Panc1 (cell line): ENCODE results near the gene SPTY2D1. TPM values are rescaled to one million over a fixed set of nuclear protein-coding genes. Genes with fewer than 3 reads are reported as not detected.

ENCODE experiments used
- ATAC-seq: fragments of 200-7000 bp; cut with Tn5 transposase; 2 replicates; pipeline ENCODE4 v1.9.1; 2020; ENCODE audit warnings: mild to moderate bottlenecking, moderate library complexity
- BruUV-seq: library from RNA; stranded (reverse); fragments of 400-500 nt; replicated peaks from 2 replicates; lab custom pipeline; 2021; lab: Mats Ljungman, UMichigan
- CTCF ChIA-PET: fragments of 300-600 bp; sonication (Branson Sonifier 250); formaldehyde crosslinking; loops from one replicate; lab custom pipeline; 2022; ENCODE audit warnings: antibody characterized with exemption; lab: Charles Lee
- POLR2A ChIA-PET: fragments of 300-600 bp; sonication (Branson Sonifier 250); formaldehyde crosslinking; loops from one replicate; lab custom pipeline; 2022; ENCODE audit warnings: antibody characterized with exemption; lab: Charles Lee
- DNase-seq: peaks from one replicate; pipeline ENCODE4 v3.0.0-alpha.2; 2010; ENCODE audit warnings: low read depth, low spot score
- H3K27ac ChIP-seq: 2 replicates; pipeline ENCODE4 v1.5.1; 2011; ENCODE audit warnings: mild to moderate bottlenecking, low read length, inconsistent platforms
- H3K27me3 ChIP-seq: fragments of 200-500 bp; sonication (Bioruptor generic); 2 replicates; pipeline ENCODE4 v1.6.0; 2014; ENCODE audit warnings: low read length, inconsistent platforms; ENCODE audit not compliant: control insufficient read depth, insufficient read depth
- H3K36me3 ChIP-seq: fragments of 200-500 bp; sonication (Bioruptor generic); 2 replicates; pipeline ENCODE4 v1.5.1; 2014; ENCODE audit warnings: inconsistent platforms, mild to moderate bottlenecking, low read length, moderate library complexity; ENCODE audit not compliant: control insufficient read depth, insufficient read depth
- H3K4me1 ChIP-seq: 2 replicates; pipeline ENCODE4 v1.5.1; 2011; ENCODE audit warnings: inconsistent platforms, mild to moderate bottlenecking, low read length, moderate library complexity; ENCODE audit not compliant: control insufficient read depth, insufficient read depth
- H3K4me3 ChIP-seq, 2 experiments: 2 replicates each; pipeline ENCODE4 v1.5.1; 2011 to 2012; ENCODE audit warnings: low read depth in 2 of 2, low read length in 2 of 2, mild to moderate bottlenecking in 2 of 2, inconsistent platforms in 1 of 2, moderate library complexity in 1 of 2
- H3K9me3 ChIP-seq: fragments of 200-500 bp; sonication (Bioruptor generic); 2 replicates; pipeline ENCODE4 v1.5.1; 2014; ENCODE audit warnings: low read depth, mild to moderate bottlenecking, inconsistent platforms, low read length, moderate library complexity; ENCODE audit not compliant: control insufficient read depth, insufficient read depth
- CTCF ChIP-seq: fragments of 450-650 bp; IDR thresholded peaks from 2 replicates; pipeline ENCODE4 v1.5.1; 2017; ENCODE audit warnings: mild to moderate bottlenecking
- POLR2AphosphoS5 ChIP-seq: IDR thresholded peaks from 2 replicates; pipeline ENCODE4 v1.6.1; 2012; ENCODE audit warnings: mild to moderate bottlenecking, low read depth, low read length, moderate library complexity
- REST ChIP-seq, 2 experiments: IDR thresholded peaks; 2 replicates each; pipeline ENCODE4 v1.6.1; 2011 to 2012; ENCODE audit warnings: low read depth in 2 of 2, control low read depth in 1 of 2, low read length in 1 of 2, mild to moderate bottlenecking in 1 of 2, moderate library complexity in 1 of 2; ENCODE audit not compliant: insufficient read depth in 1 of 2
- SIN3A ChIP-seq: IDR thresholded peaks from 2 replicates; pipeline ENCODE4 v1.6.1; 2012; ENCODE audit warnings: low read depth, mild to moderate bottlenecking, low read length, moderate library complexity, borderline replicate concordance; ENCODE audit not compliant: insufficient read depth
- TCF7L2 ChIP-seq: IDR thresholded peaks from 2 replicates; pipeline ENCODE4 v1.6.1; 2011; ENCODE audit warnings: mild to moderate bottlenecking, low read depth, low read length, inconsistent platforms
- in situ Hi-C: cut with HindIII; loops from 2 replicates; pipeline ENCODE4 v1.10.0; 2016; ENCODE audit warnings: low sequenced_read_pairs, low pct_unique_long_range_greater_than_20kb
- intact Hi-C: fragments of 100-400 bp; cut with micrococcal nuclease; formaldehyde crosslinking; loops from one replicate; pipeline ENCODE4 v1.10.0; 2022; ENCODE audit not compliant: unreplicated experiment
- total RNA-seq: library from RNA; stranded (reverse); gene quantifications from one replicate; pipeline ENCODE4 v1.2.1, GENCODE V29; 2021; ENCODE audit not compliant: unreplicated experiment

Gene SPTY2D1
- total RNA-seq, 1 experiment from 2014 or later = 14.8 TPM

GRCh38 chr11:18567081-18567480 lies 67.1 kb downstream of the SPTY2D1 start:
- DNase-seq = no peak
- in situ Hi-C loops (no loop called here), intact Hi-C loops (no loop called here)
- Histone ChIP-seq H3K36me3 (peaks cover 3% of the 10 kb centered on the region; the same call in 1 of the 2 replicates), H3K27me3 (no peaks in the 10 kb centered on the region), H3K9me3 (no peaks in the 10 kb centered on the region), H3K4me3 (no peak overlapping the region), H3K4me1 (no peaks in the 10 kb centered on the region), H3K27ac (no peak overlapping the region)
- no peak for ATAC-seq
- POLR2A ChIA-PET = interaction anchor here (1.0 kb wide), 1 partner anchor 12 kb away, joined by 3 read pairs; no protein-coding TSS in a partner anchor
- no TSS peak for BruUV-seq
- TF ChIP-seq TCF7L2 (no peak), REST (IDR thresholded peaks at IDR 0.05; ENCODE audit: insufficient read depth in 1 of 2, low read depth in 2 of 2, low read length in 1 of 2) (no peak), SIN3A (no peak), CTCF (no peak), POLR2AphosphoS5 (no peak)
- CTCF ChIA-PET = no interaction called here

- H3K36me3 ChIP-seq = peaks cover 3% of the 10 kb centered on the region; the same call in 1 of the 2 replicates
- no peak overlapping the region for H3K27ac ChIP-seq
- intact Hi-C loops = no loop called here
- H3K27me3 ChIP-seq = no peaks in the 10 kb centered on the region
- BruUV-seq = no TSS peak
- in situ Hi-C loops = no loop called here
- H3K4me3 ChIP-seq = no peak overlapping the region
- H3K4me1 ChIP-seq = no peaks in the 10 kb centered on the region
- H3K9me3 ChIP-seq = no peaks in the 10 kb centered on the region
- no peak for DNase-seq
- ATAC-seq = no peak
- TF ChIP-seq CTCF (no peak), TCF7L2 (no peak)
- ChIA-PET POLR2A (interaction anchor here (1.0 kb wide), 1 partner anchor 12 kb away, joined by 3 read pairs; no protein-coding TSS in a partner anchor), CTCF (no interaction called here)
Observed at GRCh38 chr11:18566406-18566805, 67.7 kb downstream of the SPTY2D1 start.
